Upper lobe of left lung (tissue), 6 donors: ENCODE measurements around the gene SIMC1. TPM values are rescaled to one million over a fixed set of nuclear protein-coding genes. Genes with fewer than 3 reads are reported as not detected.
"Not testable (repeated sequence)": the region's sequence is repeated elsewhere in the genome, so short reads cannot be mapped to it uniquely, and the experiment has no call there.

Experiments
- ATAC-seq, 2 donors: fragments of 200-7000 bp; cut with Tn5 transposase; one replicate each; pipeline ENCODE4 v1.9.1; 2022; ENCODE audit warnings: mild to moderate bottlenecking in 2 of 2, moderate library complexity in 2 of 2; ENCODE audit not compliant: low FRiP score in 2 of 2
- DNase-seq, 2 donors: peaks; one replicate each; pipeline ENCODE4 v3.0.0-alpha.2; 2019 to 2020
- H3K27ac ChIP-seq, 4 donors: fragments of 200-600 bp; sonication (generic); one replicate each; pipeline ENCODE4 v1.5.1; 2016 to 2019
- H3K27me3 ChIP-seq, 4 donors: fragments of 200-600 bp; sonication (generic); one replicate each; pipeline ENCODE4 v1.5.1; 2017 to 2019
- H3K36me3 ChIP-seq, 4 donors: fragments of 200-600 bp; sonication (generic); one replicate each; pipeline ENCODE4 v1.5.1; 2016 to 2019
- H3K4me1 ChIP-seq, 4 donors: fragments of 200-600 bp; sonication (generic); one replicate each; pipeline ENCODE4 v1.5.1; 2018 to 2019
- H3K4me3 ChIP-seq, 4 donors: fragments of 200-600 bp; sonication (generic); one replicate each; pipeline ENCODE4 v1.5.1; 2017 to 2019; ENCODE audit warnings: mild to moderate bottlenecking in 2 of 4, moderate library complexity in 1 of 4
- H3K9me3 ChIP-seq, 4 donors: fragments of 200-600 bp; sonication (generic); one replicate each; pipeline ENCODE4 v1.5.1; 2018 to 2019
- WGBS, 2 donors: methylation state at CpG; one replicate each; pipeline ENCODE4 v1.1.5; 2017 to 2018; 5-methylcytosine and 5-hydroxymethylcytosine counted together
- total RNA-seq, 6 donors: library from RNA; depleted of rRNA in 4 of 6; stranded (reverse); fragments of >200 nt in 4 of 6; gene quantifications; one replicate each; pipeline versions ENCODE4 v1.1.0 to v1.2.1, GENCODE V29; 2016 to 2021
- TF ChIP-seq, protein P1 (sequence below), 6 experiments: fragments of 450-650 bp in 4 of 6; fragments of 200-600 bp in 2 of 6; sonication (generic) in 2 of 6; IDR thresholded peaks; one replicate each; pipeline ENCODE4 v1.5.1; 2016 to 2019; ENCODE audit warnings: antibody characterized with exemption in 6 of 6
- donor health status: DM: no; HTN: no; CAD: no; lungs with moderate emphysema.
- donor health status: DM: no; HTN: yes; CAD: no; lungs with severe emphysema.

SIMC1 gene
- total RNA-seq, 6 donors from 2014 or later: 13.6 to 43.0 (median 21.2) TPM

DNA sequence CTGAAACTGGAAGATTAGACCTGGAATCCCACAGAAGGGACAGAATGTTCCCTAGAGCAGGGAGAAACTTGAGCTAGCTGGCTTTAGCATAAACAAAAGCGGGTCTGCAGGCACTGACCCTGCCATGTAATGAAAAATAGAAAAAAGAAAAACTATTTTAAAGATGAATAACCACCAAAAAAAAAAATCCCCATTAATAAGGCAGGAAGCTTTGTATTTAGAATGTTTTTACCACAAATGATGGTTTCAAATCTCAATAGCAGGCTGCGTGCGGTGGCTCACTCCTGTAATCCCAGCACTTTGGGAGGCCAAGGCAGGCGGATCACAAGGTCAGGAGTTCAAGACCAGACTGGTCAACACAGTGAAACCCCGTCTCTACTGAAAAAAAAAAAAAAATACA lies 5.0 kb upstream of the SIMC1 start:
- 77 to 90% methylated on average over 5 of the region's 5 CpGs for whole genome bisulfite sequencing, 2 donors
- ATAC-seq, H3K4me3 ChIP-seq, H3K27me3 ChIP-seq, H3K9me3 ChIP-seq, DNase-seq, H3K36me3 ChIP-seq, H3K27ac ChIP-seq, H3K4me1 ChIP-seq: not testable (repeated sequence)

- not testable (repeated sequence) for H3K4me3 ChIP-seq, H3K27ac ChIP-seq, H3K36me3 ChIP-seq, H3K27me3 ChIP-seq, H3K9me3 ChIP-seq, DNase-seq, H3K4me1 ChIP-seq
- WGBS, 2 donors: 0 to 14% methylated on average over 1 of the region's 1 CpG
- TF ChIP-seq, protein P1, sequence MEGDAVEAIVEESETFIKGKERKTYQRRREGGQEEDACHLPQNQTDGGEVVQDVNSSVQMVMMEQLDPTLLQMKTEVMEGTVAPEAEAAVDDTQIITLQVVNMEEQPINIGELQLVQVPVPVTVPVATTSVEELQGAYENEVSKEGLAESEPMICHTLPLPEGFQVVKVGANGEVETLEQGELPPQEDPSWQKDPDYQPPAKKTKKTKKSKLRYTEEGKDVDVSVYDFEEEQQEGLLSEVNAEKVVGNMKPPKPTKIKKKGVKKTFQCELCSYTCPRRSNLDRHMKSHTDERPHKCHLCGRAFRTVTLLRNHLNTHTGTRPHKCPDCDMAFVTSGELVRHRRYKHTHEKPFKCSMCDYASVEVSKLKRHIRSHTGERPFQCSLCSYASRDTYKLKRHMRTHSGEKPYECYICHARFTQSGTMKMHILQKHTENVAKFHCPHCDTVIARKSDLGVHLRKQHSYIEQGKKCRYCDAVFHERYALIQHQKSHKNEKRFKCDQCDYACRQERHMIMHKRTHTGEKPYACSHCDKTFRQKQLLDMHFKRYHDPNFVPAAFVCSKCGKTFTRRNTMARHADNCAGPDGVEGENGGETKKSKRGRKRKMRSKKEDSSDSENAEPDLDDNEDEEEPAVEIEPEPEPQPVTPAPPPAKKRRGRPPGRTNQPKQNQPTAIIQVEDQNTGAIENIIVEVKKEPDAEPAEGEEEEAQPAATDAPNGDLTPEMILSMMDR (IDR thresholded peaks at IDR 0.05): peak in 5 of 6 experiments; percentile 10 to 36 (median 33)
- ATAC-seq: peak in 1 of 2 donors; percentile 40
Measured at GRCh38 chr5:176235155-176235554, 3.1 kb upstream of the SIMC1 start.

- H3K36me3 ChIP-seq, DNase-seq, H3K27me3 ChIP-seq, H3K9me3 ChIP-seq, H3K4me1 ChIP-seq: not testable (repeated sequence)
- no CpG with 5 or more reads among the region's 59 CpGs for WGBS, 2 donors
- ATAC-seq: peak; percentile 38 to 72
- peak overlapping the region in 2 of 4 donors; percentile 66 to 82 for H3K27ac ChIP-seq
- peak overlapping the region; percentile 44 to 60 (median 57) for H3K4me3 ChIP-seq
Measured at GRCh38 chr5:176238645-176239283, 540 bp downstream of the SIMC1 start.

GRCh38 chr5:176239304-176239703 lies 1.1 kb downstream of the SIMC1 start:
- H3K27ac ChIP-seq, H3K4me1 ChIP-seq, H3K4me3 ChIP-seq, DNase-seq, H3K9me3 ChIP-seq, ATAC-seq, H3K36me3 ChIP-seq, H3K27me3 ChIP-seq: not testable (repeated sequence)
- no CpG with 5 or more reads among the region's 10 CpGs for WGBS, 2 donors

DNA sequence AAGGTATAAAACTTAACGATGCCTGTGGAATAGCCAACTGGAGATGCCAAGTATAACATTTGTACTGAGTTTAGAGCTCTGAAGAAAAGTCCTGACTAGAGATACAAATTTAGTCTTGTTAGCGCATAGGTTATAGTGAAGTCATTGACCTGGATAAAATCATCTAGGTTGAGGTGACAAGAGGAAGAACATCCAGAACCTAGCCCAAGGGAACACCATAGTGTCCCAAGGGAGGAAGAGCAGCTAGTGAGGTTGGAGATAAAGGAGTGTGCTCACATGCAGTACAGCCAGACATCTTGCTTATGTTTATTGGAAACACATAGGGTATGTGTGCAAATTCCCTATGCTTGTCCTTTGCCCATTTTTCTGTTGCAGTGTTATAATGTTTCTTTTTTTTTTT lies 6.1 kb downstream of the SIMC1 start:
- not testable (repeated sequence) for H3K9me3 ChIP-seq, H3K36me3 ChIP-seq, H3K4me1 ChIP-seq, H3K27me3 ChIP-seq, ATAC-seq, H3K27ac ChIP-seq, DNase-seq, H3K4me3 ChIP-seq
- WGBS, 2 donors: 100% methylated on average over 1 of the region's 2 CpGs; no CpG with 5 or more reads in 1 of the 2 donors

DNA sequence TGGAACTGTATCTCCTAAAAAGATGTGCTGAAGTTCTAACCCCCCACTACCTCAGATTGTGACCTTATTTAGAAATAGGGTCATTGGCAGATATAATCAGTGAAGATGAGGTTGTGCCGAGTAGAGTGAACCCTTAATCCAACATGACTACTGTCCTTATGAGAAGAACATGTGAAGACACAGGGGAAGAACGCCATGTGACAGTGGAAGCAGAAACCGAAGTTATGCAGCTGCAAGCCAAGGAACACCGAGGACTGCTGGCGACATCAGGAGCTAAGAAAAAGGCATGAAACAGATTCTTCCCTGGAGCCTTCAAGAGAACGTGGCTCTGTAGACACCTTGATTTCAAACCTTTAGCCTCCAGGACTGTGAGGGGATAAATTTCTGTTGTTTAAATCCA lies 6.8 kb downstream of the SIMC1 start:
- not testable (repeated sequence) for H3K27me3 ChIP-seq, ATAC-seq, H3K4me3 ChIP-seq, H3K27ac ChIP-seq, DNase-seq, H3K36me3 ChIP-seq, H3K9me3 ChIP-seq, H3K4me1 ChIP-seq
- 80 to 90% methylated on average over 4 to 6 of the region's 6 CpGs for WGBS, 2 donors

DNA sequence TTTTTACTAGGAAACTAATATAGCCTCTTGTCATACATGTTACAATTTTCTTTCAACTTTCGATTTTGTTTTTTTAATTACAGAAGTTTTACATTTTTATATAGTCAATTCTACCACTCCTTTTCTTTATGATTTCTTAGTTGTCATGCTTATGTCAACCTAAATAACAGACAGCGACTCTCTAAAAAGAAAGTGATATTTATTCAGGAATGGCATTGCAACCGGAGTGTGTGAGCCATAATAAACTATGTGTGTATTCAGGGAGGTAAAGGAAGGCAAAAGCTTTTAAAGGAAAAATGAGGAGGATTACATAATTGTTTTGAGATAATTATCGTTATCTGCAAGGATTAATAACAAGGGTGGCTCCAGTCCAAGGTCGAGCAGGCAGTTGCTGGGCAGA lies 7.3 kb downstream of the SIMC1 start:
- H3K4me3 ChIP-seq, ATAC-seq, H3K27me3 ChIP-seq, H3K27ac ChIP-seq, H3K9me3 ChIP-seq, H3K4me1 ChIP-seq, H3K36me3 ChIP-seq, DNase-seq: not testable (repeated sequence)
- 72 to 77% methylated on average over 5 of the region's 5 CpGs for WGBS, 2 donors

DNA sequence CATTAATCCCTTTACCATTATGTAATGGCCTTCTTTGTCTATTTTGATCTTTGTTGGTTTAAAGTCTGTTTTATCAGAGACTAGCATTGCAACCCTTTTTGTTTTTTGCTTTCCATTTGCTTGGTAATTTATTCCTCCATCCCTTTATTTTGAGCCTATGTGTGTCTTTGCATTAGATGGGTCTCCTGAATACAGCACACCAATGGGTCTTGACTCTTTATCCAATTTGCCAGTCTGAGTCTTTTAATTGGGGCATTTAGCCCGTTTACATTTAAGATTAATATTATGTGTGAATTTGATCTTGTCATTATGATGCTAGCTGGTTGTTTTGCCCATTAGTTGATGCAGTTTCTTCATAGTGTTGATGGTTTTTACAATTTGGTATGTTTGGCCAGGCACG lies 12.5 kb downstream of the SIMC1 start:
- ATAC-seq: not testable (repeated sequence)
- WGBS, 2 donors: 92 to 100% methylated on average over 2 of the region's 2 CpGs

DNA sequence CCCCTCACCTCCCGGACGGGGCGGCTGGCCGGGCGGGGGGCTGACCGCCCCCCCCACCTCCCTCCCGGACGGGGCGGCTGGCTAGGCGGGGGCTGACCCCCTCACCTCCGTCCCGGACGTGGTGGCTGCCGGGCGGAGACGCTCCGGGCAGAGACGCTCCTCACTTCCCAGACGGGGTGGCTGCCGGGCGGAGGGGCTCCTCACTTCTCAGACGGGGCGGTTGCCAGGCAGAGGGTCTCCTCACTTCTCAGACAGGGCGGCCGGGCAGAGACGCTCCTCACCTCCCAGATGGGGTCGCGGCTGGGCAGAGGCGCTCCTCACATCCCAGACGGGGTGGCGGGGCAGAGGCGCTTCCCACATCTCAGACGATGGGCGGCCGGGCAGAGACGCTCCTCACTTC lies 13.9 kb downstream of the SIMC1 start:
- DNase-seq: peak in 1 of 2 donors; percentile 66
- not testable (repeated sequence) for H3K4me1 ChIP-seq, H3K9me3 ChIP-seq, H3K4me3 ChIP-seq, H3K36me3 ChIP-seq, H3K27me3 ChIP-seq, ATAC-seq, H3K27ac ChIP-seq
- 93% methylated on average over 23 of the region's 36 CpGs; no CpG with 5 or more reads in 1 of the 2 donors for WGBS, 2 donors

More for the DNA sequence above, 12.5 kb downstream of the SIMC1 start:
- not testable (repeated sequence) for DNase-seq, H3K4me1 ChIP-seq, H3K36me3 ChIP-seq, H3K4me3 ChIP-seq, H3K9me3 ChIP-seq, H3K27ac ChIP-seq, H3K27me3 ChIP-seq

DNA sequence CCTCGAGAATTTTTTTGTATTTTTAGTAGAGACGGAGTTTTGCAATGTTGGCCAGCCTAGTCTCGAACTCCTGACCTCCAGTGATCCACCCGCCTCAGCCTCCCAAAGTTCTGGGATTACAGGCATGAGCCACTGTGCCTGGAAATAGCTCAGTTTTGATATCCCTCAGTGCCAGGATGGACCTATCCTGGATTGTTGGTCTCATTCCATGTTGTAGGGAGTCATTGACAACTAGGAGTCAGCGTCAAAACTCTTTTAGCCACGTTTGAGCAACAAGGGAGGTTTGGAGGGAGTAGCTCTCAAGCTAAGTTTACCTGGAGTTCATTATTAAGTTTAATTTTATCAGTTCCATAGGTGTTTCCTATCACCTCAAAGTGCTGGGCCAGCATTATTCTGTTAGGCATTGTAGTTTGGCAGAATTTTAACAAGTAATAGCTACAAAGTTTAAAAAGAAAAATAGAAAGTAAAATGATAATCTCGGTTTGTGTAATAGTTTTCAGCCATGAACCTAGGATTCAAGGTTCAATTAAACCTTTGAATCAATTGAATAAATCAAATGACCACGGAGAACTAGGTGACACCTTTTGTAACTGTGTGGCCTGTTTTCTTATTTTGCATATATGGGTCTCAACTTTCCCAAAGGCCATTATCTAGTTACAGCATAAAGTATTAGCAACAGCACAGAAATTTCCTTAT lies 15.3 kb downstream of the SIMC1 start:
- H3K4me3 ChIP-seq, H3K36me3 ChIP-seq, ATAC-seq, H3K9me3 ChIP-seq, H3K27ac ChIP-seq, H3K27me3 ChIP-seq, DNase-seq, H3K4me1 ChIP-seq: not testable (repeated sequence)
- WGBS, 2 donors: 93 to 97% methylated on average over 8 of the region's 8 CpGs

DNA sequence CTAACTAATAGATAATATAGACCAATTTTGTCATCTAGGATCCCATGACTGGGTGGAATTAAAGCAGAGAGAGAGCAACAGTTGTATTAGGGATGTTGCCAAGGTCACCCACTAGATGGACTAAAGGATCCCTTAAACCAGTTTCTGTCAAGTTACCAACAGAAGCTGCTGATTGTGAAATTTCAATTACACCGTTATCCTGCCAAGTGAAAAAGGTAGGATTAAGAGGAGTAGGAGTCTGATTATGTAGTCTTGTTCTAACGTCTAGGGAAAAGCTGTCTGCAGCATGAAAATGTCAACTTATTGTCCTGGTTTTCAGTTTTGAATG lies 15.8 kb downstream of the SIMC1 start:
- H3K4me1 ChIP-seq, H3K27ac ChIP-seq, ATAC-seq, H3K9me3 ChIP-seq, H3K36me3 ChIP-seq, H3K4me3 ChIP-seq, DNase-seq, H3K27me3 ChIP-seq: not testable (repeated sequence)
- 25 to 33% methylated on average over 1 to 2 of the region's 2 CpGs for WGBS, 2 donors

GRCh38 chr5:176257871-176258505 lies 19.8 kb downstream of the SIMC1 start:
- not testable (repeated sequence) for DNase-seq, ATAC-seq, H3K27ac ChIP-seq, H3K27me3 ChIP-seq, H3K36me3 ChIP-seq, H3K4me3 ChIP-seq, H3K9me3 ChIP-seq, H3K4me1 ChIP-seq
- 95 to 96% methylated on average over 5 of the region's 5 CpGs for WGBS, 2 donors
